ENCODE results near the gene ISG20L2.

- TF ChIP-seq CTCF (IDR thresholded peaks at IDR 0.05) (no peak), POLR2A (IDR thresholded peaks at IDR 0.05) (no peak)
Measured at GRCh38 chr1:156712626-156713025, 15.9 kb downstream of the ISG20L2 start.

All from esophagus squamous epithelium (tissue), 4 donors.